HG02610 (cell line): ENCODE data around the gene ZBTB11.
"Not testable (repeated sequence)": the region's sequence is repeated elsewhere in the genome, so short reads cannot be mapped to it uniquely, and the experiment has no call there.

ENCODE experiments used
- ATAC-seq: cut with Tn5 transposase; IDR thresholded peaks from one replicate; pipeline ENCODE4 v1.9.1; 2021; ENCODE audit warnings: mild to moderate bottlenecking, moderate library complexity; ENCODE audit not compliant: unreplicated experiment

Gene ZBTB11, protein sequence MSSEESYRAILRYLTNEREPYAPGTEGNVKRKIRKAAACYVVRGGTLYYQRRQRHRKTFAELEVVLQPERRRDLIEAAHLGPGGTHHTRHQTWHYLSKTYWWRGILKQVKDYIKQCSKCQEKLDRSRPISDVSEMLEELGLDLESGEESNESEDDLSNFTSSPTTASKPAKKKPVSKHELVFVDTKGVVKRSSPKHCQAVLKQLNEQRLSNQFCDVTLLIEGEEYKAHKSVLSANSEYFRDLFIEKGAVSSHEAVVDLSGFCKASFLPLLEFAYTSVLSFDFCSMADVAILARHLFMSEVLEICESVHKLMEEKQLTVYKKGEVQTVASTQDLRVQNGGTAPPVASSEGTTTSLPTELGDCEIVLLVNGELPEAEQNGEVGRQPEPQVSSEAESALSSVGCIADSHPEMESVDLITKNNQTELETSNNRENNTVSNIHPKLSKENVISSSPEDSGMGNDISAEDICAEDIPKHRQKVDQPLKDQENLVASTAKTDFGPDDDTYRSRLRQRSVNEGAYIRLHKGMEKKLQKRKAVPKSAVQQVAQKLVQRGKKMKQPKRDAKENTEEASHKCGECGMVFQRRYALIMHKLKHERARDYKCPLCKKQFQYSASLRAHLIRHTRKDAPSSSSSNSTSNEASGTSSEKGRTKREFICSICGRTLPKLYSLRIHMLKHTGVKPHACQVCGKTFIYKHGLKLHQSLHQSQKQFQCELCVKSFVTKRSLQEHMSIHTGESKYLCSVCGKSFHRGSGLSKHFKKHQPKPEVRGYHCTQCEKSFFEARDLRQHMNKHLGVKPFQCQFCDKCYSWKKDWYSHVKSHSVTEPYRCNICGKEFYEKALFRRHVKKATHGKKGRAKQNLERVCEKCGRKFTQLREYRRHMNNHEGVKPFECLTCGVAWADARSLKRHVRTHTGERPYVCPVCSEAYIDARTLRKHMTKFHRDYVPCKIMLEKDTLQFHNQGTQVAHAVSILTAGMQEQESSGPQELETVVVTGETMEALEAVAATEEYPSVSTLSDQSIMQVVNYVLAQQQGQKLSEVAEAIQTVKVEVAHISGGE

GRCh38 chr3:101676765-101677435 lies at the start of gene ZBTB11:
Gene ZBTB11, minus strand, starts transcription at chr3:101677132. Its CDS starts 218 bp downstream, at chr3:101676914.
- ATAC-seq, result peak; percentile 73

GRCh38 chr3:101725890-101726275 lies 49.0 kb upstream of the ZBTB11 start:
- no peak for ATAC-seq

- peak; percentile 4 for ATAC-seq
Observed at GRCh38 chr3:101725194-101725889, 48.4 kb upstream of the ZBTB11 start.

- peak; percentile 94 for ATAC-seq
Observed at GRCh38 chr3:101724329-101725193, 47.6 kb upstream of the ZBTB11 start, which contains the start of gene CEP97. Gene CEP97, plus strand, starts transcription at chr3:101724614. Its CDS starts 63 bp downstream, at chr3:101724677.

DNA sequence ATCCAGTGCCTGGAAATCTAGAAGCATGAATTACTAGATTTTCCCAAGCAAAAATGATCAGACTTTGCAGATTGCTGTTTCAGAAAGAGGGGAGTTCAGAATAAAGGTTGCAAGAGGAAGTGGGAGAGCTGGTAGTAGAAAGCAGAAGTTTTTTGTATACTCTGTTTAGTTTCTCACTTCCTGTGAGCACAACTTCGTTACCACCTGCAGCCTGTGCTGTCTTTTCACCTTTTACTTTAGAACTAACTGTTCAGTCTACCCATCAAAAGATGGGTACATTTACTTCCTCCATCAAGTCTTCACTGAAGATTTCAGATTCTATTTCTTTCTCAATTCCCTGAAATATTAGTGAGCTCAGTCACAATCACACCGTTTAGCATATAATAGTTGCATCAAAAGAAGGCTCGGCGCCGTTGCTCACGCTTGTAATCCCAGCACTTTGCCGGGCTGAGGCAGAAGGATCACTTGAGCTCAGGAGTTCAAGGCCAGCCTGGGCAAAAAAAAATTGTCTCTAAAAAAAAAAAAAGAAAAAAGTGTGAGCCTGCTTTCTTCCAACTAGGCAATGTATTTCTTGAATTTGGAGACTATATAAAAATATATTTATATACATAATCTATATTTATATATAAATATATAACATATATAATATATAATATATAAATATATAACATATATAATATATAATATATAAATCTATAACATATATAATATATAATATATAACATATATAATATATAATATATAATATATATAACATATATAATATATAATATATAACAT lies 45.7 kb upstream of the ZBTB11 start:
- peak; percentile 30 for ATAC-seq

DNA sequence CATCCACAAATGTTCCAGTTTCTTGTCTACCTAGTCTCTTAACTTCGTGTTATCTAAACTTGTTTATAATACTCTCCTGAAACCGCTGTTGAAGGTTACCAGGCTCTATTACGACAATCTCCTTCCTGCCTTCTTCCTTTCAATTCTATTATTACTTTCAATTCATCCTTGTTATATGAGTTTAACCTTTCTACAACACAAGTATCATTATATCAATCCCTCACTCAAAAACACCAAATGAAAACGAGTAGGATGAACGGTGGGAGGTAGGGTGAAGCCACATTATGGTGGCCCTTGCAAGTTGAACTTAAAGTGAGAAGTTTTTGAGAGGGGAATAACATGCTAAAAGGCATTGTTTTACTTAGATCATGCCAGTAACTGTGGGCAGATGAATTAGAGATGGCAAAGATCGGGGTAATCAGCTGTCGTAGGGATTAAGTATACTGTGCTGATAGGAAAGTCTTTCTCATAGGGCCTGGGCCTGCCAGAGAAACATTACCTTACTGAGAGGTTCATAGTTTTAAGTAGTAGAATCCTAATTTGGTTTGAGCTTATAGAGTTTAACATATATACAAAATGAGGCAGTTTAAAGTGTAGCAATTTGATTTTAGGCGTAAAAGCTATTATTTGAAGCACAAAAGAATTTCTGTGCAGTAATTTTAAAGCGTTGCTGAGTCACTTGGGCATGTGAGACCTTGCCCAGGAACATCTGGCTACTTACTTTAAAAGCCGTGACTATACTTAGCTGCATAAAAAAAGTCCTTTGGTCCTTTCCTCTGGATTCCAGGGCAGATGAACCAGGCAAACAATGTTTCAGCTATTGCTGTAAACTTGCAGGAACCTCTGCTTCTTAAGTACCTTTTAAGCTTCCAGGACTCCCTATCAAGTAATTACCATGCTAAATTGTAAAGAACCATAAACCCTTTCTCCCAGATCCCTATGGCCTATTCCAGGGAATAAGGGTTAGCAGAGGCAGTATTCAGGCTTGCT lies 44.2 kb upstream of the ZBTB11 start:
- no peak for ATAC-seq

GRCh38 chr3:101719604-101720185 lies 42.8 kb upstream of the ZBTB11 start:
- ATAC-seq, result no peak

- ATAC-seq, result no peak
Observed at GRCh38 chr3:101718455-101718854, 41.5 kb upstream of the ZBTB11 start.

DNA sequence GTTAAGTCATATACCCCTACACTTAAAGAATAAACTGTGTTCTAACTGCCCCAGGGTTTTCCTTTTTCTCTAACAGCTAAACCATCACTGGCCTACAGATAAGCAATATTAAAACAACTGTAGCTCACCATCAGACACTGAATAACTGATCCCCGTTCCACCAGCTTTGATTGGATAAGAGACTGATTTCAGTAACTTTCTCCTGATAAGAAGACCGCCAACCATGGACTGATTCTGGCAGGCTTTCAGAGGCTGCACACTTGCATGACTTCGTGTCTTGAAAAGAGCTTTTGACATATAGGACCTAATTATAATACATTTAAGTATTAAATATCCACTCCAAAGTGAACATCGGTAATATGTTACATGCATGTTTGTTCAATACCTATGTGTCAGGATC lies 32.2 kb upstream of the ZBTB11 start:
- ATAC-seq, result no peak

DNA sequence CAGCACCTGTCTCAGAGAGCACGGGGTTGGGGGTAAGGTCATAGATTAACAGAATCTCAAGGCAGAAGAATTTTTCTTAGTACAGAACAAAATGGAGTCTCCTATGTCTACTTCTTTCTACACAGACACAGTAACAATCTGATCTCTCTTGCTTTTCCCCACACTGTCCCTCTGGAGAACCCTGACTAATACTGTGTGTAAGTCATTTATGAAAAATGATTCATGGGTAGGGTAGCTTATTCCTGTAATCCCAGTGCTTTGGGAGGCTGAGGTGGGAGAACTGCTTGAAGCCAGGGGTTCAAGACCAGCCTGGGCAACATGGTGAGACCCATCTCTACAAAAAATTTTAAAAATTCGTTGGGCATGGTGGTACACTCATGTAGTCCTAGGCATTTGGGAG lies 27.7 kb upstream of the ZBTB11 start:
- ATAC-seq, result not testable (repeated sequence)

DNA sequence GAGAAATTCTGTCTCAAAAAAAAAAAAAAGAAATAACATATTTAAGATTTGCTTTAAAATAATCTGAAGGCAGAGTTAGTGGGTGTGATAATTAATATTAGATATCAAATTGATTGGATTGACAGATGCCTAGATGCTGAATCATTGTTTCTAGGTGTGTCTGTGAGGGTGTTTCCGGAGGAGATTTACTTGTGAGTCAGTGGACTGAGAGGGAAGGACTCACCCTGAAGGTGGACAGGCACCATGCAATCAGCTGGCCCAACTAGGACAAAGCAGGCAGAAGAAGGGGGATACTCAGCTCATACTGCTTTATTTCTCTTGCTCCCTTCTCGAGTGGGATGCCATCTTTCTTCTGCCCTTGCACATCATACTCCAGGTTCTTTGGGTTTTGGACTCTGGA lies 26.2 kb upstream of the ZBTB11 start:
- ATAC-seq, result no peak

DNA sequence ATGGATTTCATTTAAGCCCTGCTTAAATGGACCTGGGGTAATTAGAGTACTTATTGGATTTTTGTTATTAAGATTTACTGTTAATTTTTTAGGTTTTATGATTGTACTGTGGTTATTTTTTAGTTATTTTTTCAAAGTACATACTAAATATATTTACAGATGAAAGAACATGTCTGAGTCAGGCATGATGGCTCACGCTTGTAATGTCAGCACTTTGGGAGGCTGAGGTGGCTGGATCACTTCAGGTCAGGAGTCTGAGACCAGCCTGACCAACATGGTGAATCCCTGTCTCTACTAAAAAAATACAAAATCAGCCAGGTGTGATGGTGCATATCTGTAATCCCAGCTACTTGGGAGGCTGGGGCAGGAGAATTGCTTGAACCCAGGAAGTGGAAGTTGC lies 25.8 kb upstream of the ZBTB11 start:
- no peak for ATAC-seq

GRCh38 chr3:101701696-101702634 lies 25.0 kb upstream of the ZBTB11 start:
- no peak for ATAC-seq

GRCh38 chr3:101695779-101696372 lies 18.9 kb upstream of the ZBTB11 start:
- no peak for ATAC-seq

DNA sequence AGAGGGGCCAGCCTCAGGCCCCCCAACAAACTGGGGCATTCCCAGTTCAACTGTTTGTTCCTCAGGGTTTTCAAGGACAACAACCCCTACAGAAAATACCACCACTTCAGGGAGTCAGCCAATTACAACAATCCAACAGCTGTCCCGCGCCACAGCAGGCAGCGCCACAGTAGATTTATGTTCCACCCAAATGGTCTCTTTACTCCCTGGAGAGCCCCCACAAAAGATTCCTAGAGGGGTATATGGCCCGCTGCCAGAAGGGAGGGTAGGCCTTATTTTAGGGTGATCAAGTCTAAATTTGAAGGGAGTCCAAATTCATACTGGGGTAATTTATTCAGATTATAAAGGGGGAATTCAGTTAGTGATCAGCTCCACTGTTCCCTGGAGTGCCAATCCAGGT lies 17.9 kb upstream of the ZBTB11 start:
- not testable (repeated sequence) for ATAC-seq
